GM21723 (cell line): ENCODE data around the gene TMPRSS3.

Source experiments
- ATAC-seq: cut with Tn5 transposase; IDR thresholded peaks from one replicate; pipeline ENCODE4 v1.9.1; 2021; ENCODE audit warnings: mild to moderate bottlenecking, moderate library complexity; ENCODE audit not compliant: unreplicated experiment

Gene TMPRSS3

GRCh38 chr21:42353623-42354022, 42.2 kb downstream of the TMPRSS3 start:
- no peak for ATAC-seq

GRCh38 chr21:42352441-42353095, 43.3 kb downstream of the TMPRSS3 start:
- ATAC-seq, result no peak

- no peak for ATAC-seq
Observed at GRCh38 chr21:42351626-42352440, 44.0 kb downstream of the TMPRSS3 start.

DNA sequence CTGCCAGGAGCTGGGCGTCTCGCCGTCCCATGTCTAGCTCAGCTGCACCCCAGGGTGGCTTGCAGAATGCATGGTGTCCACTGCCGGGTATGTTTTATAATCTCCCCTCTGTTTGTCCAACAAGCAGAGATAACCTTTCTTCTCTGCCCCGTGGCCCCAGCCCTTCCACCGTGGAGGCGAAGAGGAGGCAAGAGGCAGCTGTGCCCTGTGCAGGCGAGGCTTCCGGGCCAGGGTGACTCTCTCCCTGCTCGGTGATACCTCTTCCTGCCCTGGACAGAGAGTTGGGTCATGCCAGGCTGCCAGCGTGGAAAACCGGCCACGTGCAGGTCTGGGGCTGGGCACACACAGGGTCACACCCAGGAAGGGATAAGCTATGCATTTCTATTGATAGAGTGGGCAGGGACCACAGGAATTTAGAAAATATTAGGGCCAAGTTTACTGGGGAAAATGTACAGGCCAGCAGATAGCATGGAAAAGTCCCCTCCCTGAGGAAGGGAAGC, 44.9 kb downstream of the TMPRSS3 start, which contains the start of gene TFF2:
TSS of gene TFF2 (minus strand) at position 68 of the 500 bp plus-strand sequence. CDS start at position 31, 37 bp downstream.
- no peak for ATAC-seq

GRCh38 chr21:42350318-42350910, 45.4 kb downstream of the TMPRSS3 start:
- no peak for ATAC-seq

- no peak for ATAC-seq
Observed at GRCh38 chr21:42349420-42350317, 46.2 kb downstream of the TMPRSS3 start.

DNA sequence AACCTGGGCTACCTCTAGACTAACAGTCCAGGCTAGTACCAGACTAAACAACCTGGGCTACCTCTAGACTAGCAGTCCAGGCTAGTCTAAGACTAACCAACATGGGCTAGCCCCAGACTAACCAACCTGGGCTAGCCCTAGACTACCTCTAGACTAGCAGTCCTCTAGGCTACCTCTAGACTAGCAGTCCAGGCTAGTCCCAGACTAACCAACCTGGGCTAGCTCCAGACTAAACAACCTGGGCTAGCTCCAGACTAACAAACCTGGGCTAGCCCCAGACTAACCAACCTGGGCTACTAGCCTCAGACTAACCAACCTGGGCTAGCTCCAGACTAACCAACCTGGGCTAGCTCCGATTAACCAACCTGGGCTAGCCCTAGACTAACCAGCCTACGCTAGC, 47.1 kb downstream of the TMPRSS3 start:
- no peak for ATAC-seq

GRCh38 chr21:42347601-42348327, 48.1 kb downstream of the TMPRSS3 start:
- ATAC-seq, result no peak

DNA sequence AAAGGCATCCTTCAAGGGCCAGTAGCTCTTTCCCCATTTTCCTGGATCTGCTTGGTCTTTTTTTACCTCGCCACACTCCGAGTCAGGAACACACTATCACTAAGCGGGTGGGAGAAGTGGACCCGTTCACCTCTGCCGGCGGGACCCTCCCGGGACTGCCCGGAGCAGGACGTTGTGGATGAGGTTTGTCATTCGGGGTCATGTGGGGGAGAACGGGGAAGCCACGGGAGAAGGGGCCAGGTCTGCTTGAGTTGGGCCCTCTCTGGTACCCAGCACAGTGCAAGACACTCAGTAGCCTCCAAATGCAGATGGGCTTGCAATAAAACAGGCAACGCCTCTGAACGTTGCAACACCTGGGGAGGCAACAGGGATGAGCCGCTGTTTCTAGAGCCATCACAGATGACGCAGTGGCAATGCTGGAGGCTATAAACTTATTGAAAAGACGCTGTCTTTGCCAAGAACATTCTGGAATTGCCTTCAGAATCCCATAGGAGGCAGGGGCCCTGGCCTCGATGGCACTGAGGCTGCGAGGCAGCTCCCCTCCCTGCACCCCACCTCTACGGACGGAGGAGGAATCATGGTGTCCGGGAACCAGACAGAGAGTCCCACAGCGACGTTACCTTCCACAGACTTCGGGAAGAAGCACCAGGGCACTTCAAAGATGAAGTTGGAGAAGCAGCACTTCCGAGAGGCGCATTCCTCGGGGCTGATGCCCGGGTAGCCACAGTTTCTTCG, 48.8 kb downstream of the TMPRSS3 start:
- no peak for ATAC-seq

DNA sequence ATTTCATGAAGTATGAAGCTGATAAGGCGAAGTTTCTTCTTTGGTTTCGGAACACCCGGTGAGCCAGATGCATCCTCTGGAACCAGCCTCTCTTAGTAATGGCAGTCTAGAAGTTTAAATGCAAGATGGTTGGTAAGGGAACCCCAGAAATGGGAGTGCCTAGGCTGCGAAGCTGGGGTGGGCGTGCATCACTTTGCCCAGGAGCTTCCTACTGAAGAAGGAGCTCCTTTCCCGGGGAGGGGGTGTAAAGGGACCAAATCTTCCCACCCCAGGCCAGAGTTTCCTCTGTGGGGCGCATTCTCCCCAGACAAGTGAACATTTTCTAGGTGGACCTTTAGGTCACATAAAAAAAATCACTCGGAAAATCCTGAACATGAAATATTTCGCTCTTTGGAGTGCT, 49.4 kb downstream of the TMPRSS3 start:
- no peak for ATAC-seq

- ATAC-seq, result no peak
Observed at GRCh38 chr21:42344631-42345030, 51.2 kb downstream of the TMPRSS3 start.

GRCh38 chr21:42343963-42344510, 51.8 kb downstream of the TMPRSS3 start:
- no peak for ATAC-seq

DNA sequence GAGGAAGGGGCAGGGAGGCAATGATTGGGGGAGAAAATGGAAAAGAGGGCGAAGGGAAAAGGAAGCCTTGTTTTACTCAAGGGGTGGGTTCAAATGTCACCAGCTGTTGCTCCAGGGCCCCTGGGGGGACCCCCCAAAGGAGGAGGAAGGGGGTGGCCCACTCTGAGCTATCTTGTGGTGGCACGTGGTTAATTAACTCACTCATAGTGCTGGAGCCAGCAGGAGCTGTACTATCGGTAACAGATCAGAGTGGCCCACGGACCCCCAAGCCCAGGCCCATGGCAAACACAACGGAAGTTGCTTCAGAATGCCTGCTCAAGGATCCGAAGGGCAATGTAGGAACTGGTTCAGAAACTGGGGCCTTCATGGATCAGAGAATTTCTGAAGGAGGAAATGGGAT, 52.3 kb downstream of the TMPRSS3 start:
- no peak for ATAC-seq

DNA sequence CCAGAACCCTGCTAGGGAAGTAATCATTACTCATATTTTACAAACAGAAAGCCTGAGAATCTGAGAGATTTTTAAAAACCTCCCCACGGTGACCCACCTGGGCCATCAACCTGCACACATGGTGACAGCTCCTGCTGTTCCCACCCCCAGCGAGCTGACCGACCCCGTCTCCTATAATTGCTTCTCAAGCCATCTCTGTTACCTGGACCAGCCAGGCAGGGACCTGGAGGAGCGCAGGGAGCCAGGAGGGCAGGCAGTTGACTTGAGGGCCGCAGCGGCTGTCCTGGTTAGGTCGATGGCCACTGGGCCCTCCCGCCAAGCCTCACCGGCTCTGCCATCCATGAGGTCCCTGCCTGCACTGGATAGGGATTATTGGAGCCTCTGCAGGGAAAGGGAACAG, 52.8 kb downstream of the TMPRSS3 start:
- no peak for ATAC-seq

- ATAC-seq, result no peak
Observed at GRCh38 chr21:42341776-42342542, 53.9 kb downstream of the TMPRSS3 start.

- no peak for ATAC-seq
Observed at GRCh38 chr21:42340187-42341050, 55.4 kb downstream of the TMPRSS3 start.
